ENCODE results near the gene NCOA7. TPM values are rescaled to one million over a fixed set of nuclear protein-coding genes. Genes with fewer than 3 reads are reported as not detected.

NCOA7 gene
- total RNA-seq, 3 donors from 2014 or later, result 62.6 to 94.7 (median 82.4) TPM

- Histone ChIP-seq H3K4me1 (no peaks in the 10 kb centered on the region), H3K36me3 (no peaks in the 10 kb centered on the region), H3K27me3 (no peaks in the 10 kb centered on the region), H3K27ac (no peak overlapping the region), H3K9me3 (no peaks in the 10 kb centered on the region), H3K4me3 (no peak overlapping the region)
- DNase-seq (ENCODE audit: low spot score in 2 of 2), result no peak
- TF ChIP-seq POLR2A (IDR thresholded peaks at IDR 0.05), result no peak
- no peak for TF ChIP-seq CTCF (IDR thresholded peaks at IDR 0.05)
- no peak for TF ChIP-seq POLR2AphosphoS5 (IDR thresholded peaks at IDR 0.05)
- intact Hi-C loops (cut with DNase I; ENCODE audit: low total_unique reads), result loop anchor here (5.0 to 10.0 kb wide), 2 partner anchors 455 to 627 kb away; partner anchors contain the start of gene HDDC2
Measured at GRCh38 chr6:125759959-125760457, 30.8 kb upstream of the NCOA7 start.

- Histone ChIP-seq H3K4me1 (no peaks in the 10 kb centered on the region), H3K9me3 (no peaks in the 10 kb centered on the region), H3K36me3 (no peaks in the 10 kb centered on the region), H3K27me3 (no peaks in the 10 kb centered on the region), H3K4me3 (no peak overlapping the region), H3K27ac (no peak overlapping the region)
- no peak for DNase-seq (ENCODE audit: low spot score in 2 of 2)
- intact Hi-C loops (cut with DNase I; ENCODE audit: low total_unique reads), result loop anchor here (5.0 kb wide), 1 partner anchor 623 kb away; no protein-coding TSS in a partner anchor
- TF ChIP-seq POLR2A (IDR thresholded peaks at IDR 0.05) (no peak), CTCF (IDR thresholded peaks at IDR 0.05) (no peak), POLR2AphosphoS5 (IDR thresholded peaks at IDR 0.05) (no peak)
Measured at GRCh38 chr6:125764121-125764671, 26.6 kb upstream of the NCOA7 start.

- Histone ChIP-seq H3K27me3 (no peaks in the 10 kb centered on the region), H3K36me3 (no peaks in the 10 kb centered on the region), H3K9me3 (no peaks in the 10 kb centered on the region), H3K4me1 (no peaks in the 10 kb centered on the region), H3K4me3 (no peak overlapping the region), H3K27ac (no peak overlapping the region)
- intact Hi-C loops (cut with DNase I; ENCODE audit: low total_unique reads), result no loop called here
- no peak for DNase-seq (ENCODE audit: low spot score in 2 of 2)
- TF ChIP-seq CTCF (IDR thresholded peaks at IDR 0.05), result no peak
- no peak for TF ChIP-seq POLR2AphosphoS5 (IDR thresholded peaks at IDR 0.05)
- no peak for TF ChIP-seq POLR2A (IDR thresholded peaks at IDR 0.05)
Measured at GRCh38 chr6:125765944-125766343, 24.8 kb upstream of the NCOA7 start.

GRCh38 chr6:125766641-125767040, 24.1 kb upstream of the NCOA7 start:
- intact Hi-C loops (cut with DNase I; ENCODE audit: low total_unique reads), result no loop called here
- Histone ChIP-seq H3K9me3 (no peaks in the 10 kb centered on the region), H3K27ac (no peak overlapping the region), H3K4me1 (no peaks in the 10 kb centered on the region), H3K36me3 (no peaks in the 10 kb centered on the region), H3K4me3 (no peak overlapping the region), H3K27me3 (no peaks in the 10 kb centered on the region)
- DNase-seq (ENCODE audit: low spot score in 2 of 2), result no peak
- no peak for TF ChIP-seq CTCF (IDR thresholded peaks at IDR 0.05)
- TF ChIP-seq POLR2AphosphoS5 (IDR thresholded peaks at IDR 0.05), result no peak
- TF ChIP-seq POLR2A (IDR thresholded peaks at IDR 0.05), result no peak

GRCh38 chr6:125769147-125769783, 21.5 kb upstream of the NCOA7 start:
- no peaks in the 10 kb centered on the region for H3K9me3 ChIP-seq
- no peak for TF ChIP-seq POLR2A (IDR thresholded peaks at IDR 0.05)
- no peak for TF ChIP-seq CTCF (IDR thresholded peaks at IDR 0.05)
- no peak for TF ChIP-seq POLR2AphosphoS5 (IDR thresholded peaks at IDR 0.05)
- no peak overlapping the region for H3K27ac ChIP-seq
- H3K27me3 ChIP-seq, result no peaks in the 10 kb centered on the region
- no peak overlapping the region for H3K4me3 ChIP-seq
- intact Hi-C loops (cut with DNase I; ENCODE audit: low total_unique reads), result no loop called here
- no peaks in the 10 kb centered on the region for H3K4me1 ChIP-seq
- DNase-seq (ENCODE audit: low spot score in 2 of 2), result no peak
- H3K36me3 ChIP-seq, result no peaks in the 10 kb centered on the region
